ENCODE measurements around the gene TFF1.

TFF1 gene

GRCh38 chr21:42376338-42376982, 10.1 kb upstream of the TFF1 start:
- no peaks in the 10 kb centered on the region for H3K9me3 ChIP-seq (ENCODE audit: control insufficient read depth, low read length)
- H3K27me3 ChIP-seq (ENCODE audit: control insufficient read depth, insufficient read depth, low read length), result no peaks in the 10 kb centered on the region

GRCh38 chr21:42375966-42376337, 9.6 kb upstream of the TFF1 start:
- Histone ChIP-seq H3K9me3 (ENCODE audit: control insufficient read depth, low read length) (no peaks in the 10 kb centered on the region), H3K27me3 (ENCODE audit: control insufficient read depth, insufficient read depth, low read length) (no peaks in the 10 kb centered on the region), H3K36me3 (ENCODE audit: control insufficient read depth, insufficient read depth, low read length) (no peaks in the 10 kb centered on the region), H3K4me1 (ENCODE audit: control insufficient read depth, insufficient read depth, low read length) (peaks cover 75% of the 10 kb centered on the region), H3K9ac (ENCODE audit: low read length) (peak overlapping the region; percentile 68), H3K4me3 (ENCODE audit: low read length) (peak overlapping the region; percentile 26)

More at GRCh38 chr21:42376338-42376982, 10.1 kb upstream of the TFF1 start:
- H3K4me1 ChIP-seq (ENCODE audit: control insufficient read depth, insufficient read depth, low read length), result peaks cover 74% of the 10 kb centered on the region
- peak overlapping the region; percentile 26 for H3K4me3 ChIP-seq (ENCODE audit: low read length)
- no peaks in the 10 kb centered on the region for H3K36me3 ChIP-seq (ENCODE audit: control insufficient read depth, insufficient read depth, low read length)
- peak overlapping the region; percentile 68 for H3K9ac ChIP-seq (ENCODE audit: low read length)

GRCh38 chr21:42375506-42375905, 9.2 kb upstream of the TFF1 start:
- no peaks in the 10 kb centered on the region for H3K36me3 ChIP-seq (ENCODE audit: control insufficient read depth, insufficient read depth, low read length)
- H3K27me3 ChIP-seq (ENCODE audit: control insufficient read depth, insufficient read depth, low read length), result no peaks in the 10 kb centered on the region
- H3K4me3 ChIP-seq (ENCODE audit: low read length), result no peak overlapping the region
- H3K9ac ChIP-seq (ENCODE audit: low read length), result peak overlapping the region; percentile 68
- H3K9me3 ChIP-seq (ENCODE audit: control insufficient read depth, low read length), result no peaks in the 10 kb centered on the region
- H3K4me1 ChIP-seq (ENCODE audit: control insufficient read depth, insufficient read depth, low read length), result peaks cover 75% of the 10 kb centered on the region

- Histone ChIP-seq H3K27me3 (ENCODE audit: control insufficient read depth, insufficient read depth, low read length) (no peaks in the 10 kb centered on the region), H3K4me1 (ENCODE audit: control insufficient read depth, insufficient read depth, low read length) (peaks cover 75% of the 10 kb centered on the region)
Measured at GRCh38 chr21:42374864-42375499, 8.6 kb upstream of the TFF1 start.

GRCh38 chr21:42374457-42374856, 8.1 kb upstream of the TFF1 start:
- Histone ChIP-seq H3K27me3 (ENCODE audit: control insufficient read depth, insufficient read depth, low read length) (no peaks in the 10 kb centered on the region), H3K36me3 (ENCODE audit: control insufficient read depth, insufficient read depth, low read length) (no peaks in the 10 kb centered on the region), H3K4me3 (ENCODE audit: low read length) (no peak overlapping the region), H3K4me1 (ENCODE audit: control insufficient read depth, insufficient read depth, low read length) (peaks cover 73% of the 10 kb centered on the region), H3K9ac (ENCODE audit: low read length) (no peak overlapping the region), H3K9me3 (ENCODE audit: control insufficient read depth, low read length) (no peaks in the 10 kb centered on the region)

More at GRCh38 chr21:42374864-42375499, 8.6 kb upstream of the TFF1 start:
- H3K9me3 ChIP-seq (ENCODE audit: control insufficient read depth, low read length), result no peaks in the 10 kb centered on the region
- no peaks in the 10 kb centered on the region for H3K36me3 ChIP-seq (ENCODE audit: control insufficient read depth, insufficient read depth, low read length)
- H3K4me3 ChIP-seq (ENCODE audit: low read length), result no peak overlapping the region
- H3K9ac ChIP-seq (ENCODE audit: low read length), result peak overlapping the region; percentile 68

GRCh38 chr21:42373908-42374455, 7.6 kb upstream of the TFF1 start:
- no peak overlapping the region for H3K9ac ChIP-seq (ENCODE audit: low read length)
- H3K36me3 ChIP-seq (ENCODE audit: control insufficient read depth, insufficient read depth, low read length), result no peaks in the 10 kb centered on the region
- H3K4me3 ChIP-seq (ENCODE audit: low read length), result no peak overlapping the region
- no peaks in the 10 kb centered on the region for H3K27me3 ChIP-seq (ENCODE audit: control insufficient read depth, insufficient read depth, low read length)
- H3K4me1 ChIP-seq (ENCODE audit: control insufficient read depth, insufficient read depth, low read length), result peaks cover 71% of the 10 kb centered on the region
- no peaks in the 10 kb centered on the region for H3K9me3 ChIP-seq (ENCODE audit: control insufficient read depth, low read length)

- no peak overlapping the region for H3K9ac ChIP-seq (ENCODE audit: low read length)
- H3K9me3 ChIP-seq (ENCODE audit: control insufficient read depth, low read length), result no peaks in the 10 kb centered on the region
- no peaks in the 10 kb centered on the region for H3K27me3 ChIP-seq (ENCODE audit: control insufficient read depth, insufficient read depth, low read length)
- H3K4me1 ChIP-seq (ENCODE audit: control insufficient read depth, insufficient read depth, low read length), result peaks cover 69% of the 10 kb centered on the region
- no peaks in the 10 kb centered on the region for H3K36me3 ChIP-seq (ENCODE audit: control insufficient read depth, insufficient read depth, low read length)
- H3K4me3 ChIP-seq (ENCODE audit: low read length), result no peak overlapping the region
Measured at GRCh38 chr21:42373196-42373907, 7.0 kb upstream of the TFF1 start.

- Histone ChIP-seq H3K4me1 (ENCODE audit: control insufficient read depth, insufficient read depth, low read length) (peaks cover 68% of the 10 kb centered on the region), H3K4me3 (ENCODE audit: low read length) (no peak overlapping the region), H3K9me3 (ENCODE audit: control insufficient read depth, low read length) (no peaks in the 10 kb centered on the region), H3K27me3 (ENCODE audit: control insufficient read depth, insufficient read depth, low read length) (no peaks in the 10 kb centered on the region), H3K9ac (ENCODE audit: low read length) (peak overlapping the region; percentile 55), H3K36me3 (ENCODE audit: control insufficient read depth, insufficient read depth, low read length) (peaks cover 2% of the 10 kb centered on the region)
Measured at GRCh38 chr21:42370894-42371654, 4.7 kb upstream of the TFF1 start.

GRCh38 chr21:42369821-42370220, 3.5 kb upstream of the TFF1 start:
- Histone ChIP-seq H3K4me1 (ENCODE audit: control insufficient read depth, insufficient read depth, low read length) (peaks cover 61% of the 10 kb centered on the region), H3K9ac (ENCODE audit: low read length) (peak overlapping the region; percentile 55), H3K4me3 (ENCODE audit: low read length) (no peak overlapping the region), H3K9me3 (ENCODE audit: control insufficient read depth, low read length) (no peaks in the 10 kb centered on the region), H3K27me3 (ENCODE audit: control insufficient read depth, insufficient read depth, low read length) (no peaks in the 10 kb centered on the region), H3K36me3 (ENCODE audit: control insufficient read depth, insufficient read depth, low read length) (peaks cover 11% of the 10 kb centered on the region)

- H3K36me3 ChIP-seq (ENCODE audit: control insufficient read depth, insufficient read depth, low read length), result peaks cover 11% of the 10 kb centered on the region
- no peaks in the 10 kb centered on the region for H3K27me3 ChIP-seq (ENCODE audit: control insufficient read depth, insufficient read depth, low read length)
- H3K9me3 ChIP-seq (ENCODE audit: control insufficient read depth, low read length), result no peaks in the 10 kb centered on the region
- H3K9ac ChIP-seq (ENCODE audit: low read length), result peak overlapping the region; percentile 58
- H3K4me1 ChIP-seq (ENCODE audit: control insufficient read depth, insufficient read depth, low read length), result peaks cover 58% of the 10 kb centered on the region
- H3K4me3 ChIP-seq (ENCODE audit: low read length), result peak overlapping the region; percentile 3
Measured at GRCh38 chr21:42367367-42368165, 1.2 kb upstream of the TFF1 start.

GRCh38 chr21:42365770-42366169, 565 bp downstream of the TFF1 start:
- Histone ChIP-seq H3K4me3 (ENCODE audit: low read length) (peak overlapping the region; percentile 89), H3K27me3 (ENCODE audit: control insufficient read depth, insufficient read depth, low read length) (no peaks in the 10 kb centered on the region), H3K4me1 (ENCODE audit: control insufficient read depth, insufficient read depth, low read length) (peaks cover 46% of the 10 kb centered on the region), H3K36me3 (ENCODE audit: control insufficient read depth, insufficient read depth, low read length) (peaks cover 11% of the 10 kb centered on the region), H3K9ac (ENCODE audit: low read length) (peak overlapping the region; percentile 99), H3K9me3 (ENCODE audit: control insufficient read depth, low read length) (no peaks in the 10 kb centered on the region)
